CD4-positive, alpha-beta memory T cell (primary cell): ENCODE results near the gene PDE4D. TPM values are rescaled to one million over a fixed set of nuclear protein-coding genes. Genes with fewer than 3 reads are reported as not detected.

Source experiments
- CTCF ChIA-PET: fragments of 350-600 bp; sonication (Branson Sonifier 250); formaldehyde crosslinking; loops from one replicate; lab custom pipeline; 2021; ENCODE audit warnings: inconsistent platforms; ENCODE audit not compliant: partially characterized antibody; lab: Charles Lee
- POLR2A ChIA-PET: fragments of 350-600 bp; sonication (Branson Sonifier 250); formaldehyde crosslinking; loops from one replicate; lab custom pipeline; 2021; ENCODE audit not compliant: partially characterized antibody; lab: Charles Lee
- DNase-seq, 5 donors: peaks; one replicate each; pipeline versions ENCODE4 v3.0.0 to v3.0.0-alpha.2; 2020 to 2022; ENCODE audit warnings: mixed read lengths in 1 of 5
- H3K27ac ChIP-seq: one replicate; pipeline ENCODE4 v1.7.0; 2013; ENCODE audit warnings: low read depth, low read length
- H3K27me3 ChIP-seq: 2 replicates; pipeline ENCODE4 v1.7.0; 2013; ENCODE audit warnings: mild to moderate bottlenecking, low read length, moderate library complexity; ENCODE audit not compliant: insufficient read depth
- H3K36me3 ChIP-seq: 2 replicates; pipeline ENCODE4 v1.7.0; 2013; ENCODE audit warnings: mild to moderate bottlenecking, low read length, moderate library complexity; ENCODE audit not compliant: insufficient read depth
- H3K4me1 ChIP-seq: 2 replicates; pipeline ENCODE4 v1.7.0; 2013; ENCODE audit warnings: mild to moderate bottlenecking, low read length, moderate library complexity; ENCODE audit not compliant: insufficient read depth
- H3K4me3 ChIP-seq, 2 donors: one replicate each; pipeline ENCODE4 v1.7.0; 2013; ENCODE audit warnings: low read length in 2 of 2, mild to moderate bottlenecking in 1 of 2
- H3K9me3 ChIP-seq, 2 donors: one replicate each; pipeline ENCODE4 v1.7.0; 2013; ENCODE audit warnings: low read length in 2 of 2, control low read depth in 1 of 2; ENCODE audit not compliant: control insufficient read depth in 1 of 2
- H3K27ac Mint-ChIP-seq, 7 donors: one replicate each; pipeline ENCODE4 v1.8.0; 2020 to 2021; ENCODE audit warnings: mixed read lengths in 7 of 7, mild to moderate bottlenecking in 6 of 7, inconsistent platforms in 3 of 7, moderate library complexity in 3 of 7
- H3K27me3 Mint-ChIP-seq, 2 donors: one replicate each; pipeline ENCODE4 v1.8.0; 2020 to 2021; ENCODE audit warnings: mixed read lengths in 2 of 2
- H3K36me3 Mint-ChIP-seq, 2 donors: one replicate each; pipeline ENCODE4 v1.8.0; 2020 to 2021; ENCODE audit warnings: mixed read lengths in 2 of 2, inconsistent platforms in 1 of 2, mild to moderate bottlenecking in 1 of 2
- H3K4me1 Mint-ChIP-seq, 4 donors: one replicate each; pipeline ENCODE4 v1.8.0; 2020 to 2021; ENCODE audit warnings: mixed read lengths in 4 of 4, mild to moderate bottlenecking in 1 of 4
- H3K4me3 Mint-ChIP-seq, 8 donors: one replicate each; pipeline ENCODE4 v1.8.0; 2020 to 2021; ENCODE audit warnings: mixed read lengths in 8 of 8, mild to moderate bottlenecking in 7 of 8, moderate library complexity in 6 of 8, inconsistent platforms in 3 of 8
- H3K9me3 Mint-ChIP-seq, 8 donors: one replicate each; pipeline ENCODE4 v1.8.0; 2020 to 2021; ENCODE audit warnings: mixed read lengths in 8 of 8, mild to moderate bottlenecking in 5 of 8, inconsistent platforms in 3 of 8, moderate library complexity in 1 of 8
- intact Hi-C: fragments of 100-400 bp; cut with micrococcal nuclease; formaldehyde crosslinking; loops from one replicate; pipeline ENCODE4 v1.15.1; 2023
- polyA plus RNA-seq, 2 donors: library from polyadenylated mRNA; unstranded; fragments of 300-500 nt; fragmentation: Illumina TruSeq; gene quantifications; one replicate each; pipeline ENCODE4 v1.2.3, GENCODE V29; 2021
- total RNA-seq, 2 experiments: library from RNA; stranded (reverse); gene quantifications; one replicate each; pipeline ENCODE4 v1.2.3, GENCODE V29; 2021

Gene PDE4D
- total and polyA plus RNA-seq, 4 experiments from 2014 or later = 12.3 to 49.7 (median 30.3) TPM

GRCh38 chr5:59842999-59843398 lies 50.5 kb downstream of the PDE4D start:
- H3K36me3 Mint-ChIP-seq = no peaks in the 10 kb centered on the region
- H3K4me3 Mint-ChIP-seq = no peak overlapping the region
- ChIA-PET POLR2A (no interaction called here), CTCF (no interaction called here)
- no peak overlapping the region for H3K27ac Mint-ChIP-seq
- Histone ChIP-seq H3K4me3 (no peak overlapping the region), H3K27me3 (no peaks in the 10 kb centered on the region), H3K27ac (no peak overlapping the region), H3K36me3 (no peaks in the 10 kb centered on the region), H3K9me3 (no peaks in the 10 kb centered on the region), H3K4me1 (no peaks in the 10 kb centered on the region)
- intact Hi-C loops = no loop called here
- no peaks in the 10 kb centered on the region for H3K9me3 Mint-ChIP-seq
- H3K27me3 Mint-ChIP-seq = peaks cover 6 to 7% of the 10 kb centered on the region in 2 donors
- no peaks in the 10 kb centered on the region for H3K4me1 Mint-ChIP-seq
- no peak for DNase-seq

- Histone ChIP-seq H3K4me3 (no peak overlapping the region), H3K9me3 (no peaks in the 10 kb centered on the region), H3K27ac (no peak overlapping the region), H3K27me3 (no peaks in the 10 kb centered on the region), H3K4me1 (no peaks in the 10 kb centered on the region), H3K36me3 (no peaks in the 10 kb centered on the region)
- Mint-ChIP-seq H3K36me3 (no peaks in the 10 kb centered on the region), H3K4me3 (no peak overlapping the region), H3K27me3 (peaks cover 7 to 11% of the 10 kb centered on the region in 2 donors), H3K27ac (no peak overlapping the region), H3K9me3 (no peaks in the 10 kb centered on the region), H3K4me1 (no peaks in the 10 kb centered on the region)
- ChIA-PET CTCF (no interaction called here), POLR2A (no interaction called here)
- DNase-seq = no peak
- intact Hi-C loops = no loop called here
These were observed 53.3 kb downstream of the PDE4D start for GRCh38 chr5:59840200-59840601.

DNA sequence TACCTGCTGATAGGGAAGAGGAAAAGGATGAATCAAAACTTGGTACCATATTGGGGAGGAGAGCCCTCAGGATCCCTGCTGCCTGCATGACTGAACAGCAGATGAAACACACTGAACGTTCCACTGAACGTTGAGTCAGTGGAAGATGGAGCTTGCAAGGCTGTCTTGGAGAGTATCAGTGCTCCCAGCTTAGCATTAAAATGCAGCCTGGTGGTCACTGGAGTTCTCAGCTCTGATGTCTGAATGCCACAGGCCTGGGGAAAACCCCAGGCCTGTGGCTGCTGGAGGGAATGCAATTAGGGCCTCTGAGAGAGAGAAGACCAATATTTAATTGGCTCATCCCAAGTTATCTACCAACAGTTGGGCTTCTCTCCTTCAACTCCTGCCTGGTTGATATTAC lies 54.5 kb downstream of the PDE4D start:
- H3K4me3 Mint-ChIP-seq = no peak overlapping the region
- Histone ChIP-seq H3K4me3 (no peak overlapping the region), H3K9me3 (no peaks in the 10 kb centered on the region), H3K36me3 (no peaks in the 10 kb centered on the region), H3K27me3 (no peaks in the 10 kb centered on the region), H3K27ac (no peak overlapping the region), H3K4me1 (no peaks in the 10 kb centered on the region)
- no peaks in the 10 kb centered on the region for H3K4me1 Mint-ChIP-seq
- peaks cover 7 to 11% of the 10 kb centered on the region in 2 donors for H3K27me3 Mint-ChIP-seq
- ChIA-PET POLR2A (no interaction called here), CTCF (interaction anchor here (1.5 kb wide), 1 partner anchor 29 kb away, joined by 4 read pairs; no protein-coding TSS in a partner anchor)
- H3K27ac Mint-ChIP-seq = no peak overlapping the region
- H3K36me3 Mint-ChIP-seq = no peaks in the 10 kb centered on the region
- DNase-seq = no peak
- intact Hi-C loops = no loop called here
- H3K9me3 Mint-ChIP-seq = no peaks in the 10 kb centered on the region

DNA sequence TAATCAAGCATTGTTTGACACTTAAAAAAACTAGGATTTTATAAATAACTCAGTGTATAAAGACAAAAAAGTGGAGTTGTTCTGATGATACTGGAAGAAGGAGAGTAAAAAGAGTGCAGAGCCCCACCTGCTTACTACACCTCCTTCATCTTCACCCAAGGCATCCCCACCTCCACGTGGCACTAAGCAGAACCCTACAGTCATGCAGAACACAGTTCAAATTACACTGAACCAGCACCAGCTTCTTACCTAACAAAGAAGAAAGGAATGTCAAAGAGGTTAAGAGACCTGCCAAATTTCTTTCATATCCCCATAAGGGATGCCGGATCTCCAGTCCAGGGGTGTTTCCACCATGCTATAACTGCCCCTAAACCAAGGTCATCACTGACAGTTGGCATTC lies 55.5 kb downstream of the PDE4D start:
- H3K9me3 ChIP-seq = no peaks in the 10 kb centered on the region
- no peaks in the 10 kb centered on the region for H3K9me3 Mint-ChIP-seq
- no peak for DNase-seq
- H3K27me3 Mint-ChIP-seq = peaks cover 7 to 11% of the 10 kb centered on the region in 2 donors
- H3K4me3 Mint-ChIP-seq = no peak overlapping the region
- H3K36me3 ChIP-seq = no peaks in the 10 kb centered on the region
- H3K36me3 Mint-ChIP-seq = no peaks in the 10 kb centered on the region
- no peaks in the 10 kb centered on the region for H3K4me1 Mint-ChIP-seq
- no peak overlapping the region for H3K27ac Mint-ChIP-seq
- H3K27me3 ChIP-seq = no peaks in the 10 kb centered on the region
- no peak overlapping the region for H3K27ac ChIP-seq
- H3K4me3 ChIP-seq = no peak overlapping the region
- intact Hi-C loops = no loop called here
- H3K4me1 ChIP-seq = no peaks in the 10 kb centered on the region
- POLR2A ChIA-PET = no interaction called here
- CTCF ChIA-PET = interaction anchor here (1.5 kb wide), 1 partner anchor 28 kb away, joined by 4 read pairs; no protein-coding TSS in a partner anchor

DNA sequence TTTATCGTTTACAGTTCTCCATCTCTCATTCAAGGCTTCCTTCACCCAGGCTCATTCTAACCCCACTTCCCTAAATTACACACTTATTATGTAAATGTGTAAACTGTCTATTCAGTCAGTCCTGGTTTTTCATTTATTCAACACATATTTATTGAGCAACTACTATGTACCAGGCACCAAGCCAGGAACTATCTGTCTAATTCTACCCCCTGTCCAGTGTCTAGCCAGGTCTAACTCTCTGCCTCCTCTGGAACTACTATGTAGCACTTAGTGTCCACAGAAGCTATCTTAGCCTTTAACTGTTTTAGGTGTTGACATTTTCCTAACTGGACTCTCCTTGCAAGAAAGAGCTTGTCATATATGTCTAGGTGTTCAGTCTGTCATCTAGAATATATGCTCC lies 56.5 kb downstream of the PDE4D start:
- Histone ChIP-seq H3K27ac (no peak overlapping the region), H3K4me1 (no peaks in the 10 kb centered on the region), H3K36me3 (no peaks in the 10 kb centered on the region), H3K27me3 (no peaks in the 10 kb centered on the region), H3K4me3 (no peak overlapping the region), H3K9me3 (no peaks in the 10 kb centered on the region)
- intact Hi-C loops = no loop called here
- Mint-ChIP-seq H3K27me3 (peaks cover 7 to 11% of the 10 kb centered on the region in 2 donors), H3K27ac (no peak overlapping the region), H3K9me3 (no peaks in the 10 kb centered on the region), H3K4me3 (no peak overlapping the region), H3K36me3 (no peaks in the 10 kb centered on the region), H3K4me1 (no peaks in the 10 kb centered on the region)
- POLR2A ChIA-PET = no interaction called here
- CTCF ChIA-PET = no interaction called here
- no peak for DNase-seq

DNA sequence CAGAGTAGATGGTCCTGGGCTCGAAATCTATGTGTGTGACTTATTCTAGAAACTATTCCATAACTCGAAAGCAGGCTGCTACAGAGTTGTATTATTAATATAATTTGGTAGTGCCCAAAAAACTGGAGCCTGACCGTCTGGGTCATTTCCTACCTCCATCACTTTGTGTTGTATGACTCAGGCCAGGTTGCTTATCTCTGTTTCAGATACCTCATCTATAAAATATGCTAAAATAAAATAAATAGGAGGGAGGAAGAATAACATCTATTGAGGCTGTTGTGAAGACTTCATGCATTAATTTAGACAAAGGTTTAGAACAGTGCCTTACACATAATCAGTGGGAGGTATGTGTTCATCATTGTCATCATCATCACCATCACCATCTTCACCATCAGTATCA lies 57.7 kb downstream of the PDE4D start:
- no peak overlapping the region for H3K4me3 ChIP-seq
- H3K27ac Mint-ChIP-seq = no peak overlapping the region
- H3K36me3 Mint-ChIP-seq = no peaks in the 10 kb centered on the region
- H3K27ac ChIP-seq = no peak overlapping the region
- H3K4me1 Mint-ChIP-seq = peaks cover 0 to 2% (median 0%) of the 10 kb centered on the region in 4 donors
- no peaks in the 10 kb centered on the region for H3K27me3 ChIP-seq
- CTCF ChIA-PET = no interaction called here
- H3K4me3 Mint-ChIP-seq = no peak overlapping the region
- no peaks in the 10 kb centered on the region for H3K9me3 ChIP-seq
- POLR2A ChIA-PET = no interaction called here
- no peaks in the 10 kb centered on the region for H3K36me3 ChIP-seq
- no peaks in the 10 kb centered on the region for H3K9me3 Mint-ChIP-seq
- intact Hi-C loops = no loop called here
- peaks cover 0 to 11% of the 10 kb centered on the region in 2 donors for H3K27me3 Mint-ChIP-seq
- no peaks in the 10 kb centered on the region for H3K4me1 ChIP-seq
- DNase-seq = no peak

DNA sequence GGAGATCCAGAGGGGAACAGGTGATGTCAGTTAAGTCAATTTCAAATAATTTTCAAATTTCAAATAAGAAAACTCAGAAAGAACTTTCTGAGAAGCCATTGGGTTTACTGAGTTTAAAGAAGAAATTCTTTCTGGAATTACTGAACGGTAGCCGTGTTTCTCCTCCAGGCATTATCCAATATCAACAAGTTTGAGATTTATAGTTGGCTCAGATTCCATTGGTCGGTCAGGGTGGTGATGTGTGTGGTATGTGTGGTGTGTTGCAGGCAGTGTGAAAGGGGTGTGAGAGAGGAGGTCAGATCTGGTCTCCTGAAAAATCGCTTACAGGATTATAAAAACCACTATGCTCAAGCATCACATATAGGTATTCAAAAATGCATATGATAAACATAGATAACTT lies 60.1 kb downstream of the PDE4D start:
- H3K9me3 ChIP-seq = no peaks in the 10 kb centered on the region
- H3K36me3 ChIP-seq = no peaks in the 10 kb centered on the region
- Mint-ChIP-seq H3K27me3 (peaks cover 0 to 4% of the 10 kb centered on the region in 2 donors), H3K36me3 (no peaks in the 10 kb centered on the region), H3K9me3 (no peaks in the 10 kb centered on the region), H3K4me1 (peaks cover 0 to 2% (median 0%) of the 10 kb centered on the region in 4 donors), H3K27ac (no peak overlapping the region), H3K4me3 (no peak overlapping the region)
- no peak overlapping the region for H3K4me3 ChIP-seq
- intact Hi-C loops = no loop called here
- DNase-seq = no peak
- H3K27me3 ChIP-seq = no peaks in the 10 kb centered on the region
- H3K4me1 ChIP-seq = no peaks in the 10 kb centered on the region
- ChIA-PET POLR2A (no interaction called here), CTCF (no interaction called here)
- no peak overlapping the region for H3K27ac ChIP-seq
